Limb (tissue), 2 donors: ENCODE measurements around the gene OLFM1.
"Not testable (repeated sequence)": the region's sequence is repeated elsewhere in the genome, so short reads cannot be mapped to it uniquely, and the experiment has no call there.

Source experiments
- DNase-seq, 2 donors: peaks; one replicate each; pipeline ENCODE4 v3.0.0-alpha.2; 2016; ENCODE audit errors: extremely low spot score in 2 of 2

The OLFM1 gene

GRCh38 chr9:135130207-135130976 lies 42.9 kb downstream of the OLFM1 start:
- DNase-seq = no peak

DNA sequence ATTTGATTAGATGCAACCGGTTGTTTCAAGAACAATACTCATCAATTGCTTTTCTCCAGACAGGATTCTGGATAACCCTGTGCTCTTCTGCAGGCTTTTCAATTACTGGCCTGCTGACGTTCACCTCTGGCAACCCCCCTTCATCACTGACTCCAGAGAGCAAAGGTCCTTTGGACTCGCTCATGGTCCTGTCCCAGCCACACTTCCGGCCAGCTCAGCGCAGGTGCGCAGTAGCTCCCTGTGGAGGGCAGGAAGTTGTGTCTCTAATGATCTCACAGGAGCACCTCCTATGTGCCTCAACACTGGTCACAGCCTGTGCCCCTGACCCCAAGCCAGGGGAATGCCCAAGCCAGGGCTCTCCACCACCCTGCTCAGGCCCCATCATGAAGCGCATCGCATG lies 44.0 kb downstream of the OLFM1 start:
- no peak for DNase-seq

GRCh38 chr9:135132008-135132407 lies 44.5 kb downstream of the OLFM1 start:
- DNase-seq = no peak

- peak in 1 of 2 donors; percentile 77 for DNase-seq
Observed at GRCh38 chr9:135134268-135135022, 47.0 kb downstream of the OLFM1 start.

- DNase-seq = no peak
Observed at GRCh38 chr9:135135171-135135928, 47.9 kb downstream of the OLFM1 start.

GRCh38 chr9:135135929-135136315 lies 48.5 kb downstream of the OLFM1 start:
- no peak for DNase-seq

- no peak for DNase-seq
Observed at GRCh38 chr9:135136481-135136880, 49.0 kb downstream of the OLFM1 start.

- no peak for DNase-seq
Observed at GRCh38 chr9:135136991-135137832, 49.7 kb downstream of the OLFM1 start.

GRCh38 chr9:135138078-135138855 lies 50.8 kb downstream of the OLFM1 start:
- DNase-seq = no peak

- DNase-seq = no peak
Observed at GRCh38 chr9:135139366-135139959, 52.0 kb downstream of the OLFM1 start.

DNA sequence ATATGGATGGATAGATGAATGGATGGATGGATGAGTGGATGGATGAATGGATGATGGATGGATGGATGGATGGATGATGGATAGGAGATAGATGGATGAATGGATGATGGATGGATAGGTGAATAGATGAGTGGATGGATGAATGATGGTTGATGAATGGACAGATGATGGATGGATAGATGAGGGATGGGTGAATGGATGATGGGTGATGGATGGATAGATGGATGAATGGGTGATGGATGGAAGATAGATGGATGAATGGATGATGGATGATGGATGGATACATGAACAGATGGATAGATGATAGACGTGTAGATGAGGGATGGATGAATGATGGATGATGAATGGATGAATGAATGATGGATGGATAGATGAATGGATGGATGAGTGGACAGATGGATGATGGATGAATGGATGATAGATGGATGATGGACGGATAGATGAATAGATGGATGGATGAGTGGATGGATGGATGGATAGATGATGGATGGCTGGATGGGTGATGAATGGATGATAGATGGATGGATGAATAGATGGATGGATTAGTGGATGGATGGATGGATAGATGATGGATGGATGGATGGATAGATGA lies 53.8 kb downstream of the OLFM1 start:
- DNase-seq = no peak

- DNase-seq = no peak
Observed at GRCh38 chr9:135144581-135145170, 57.2 kb downstream of the OLFM1 start.

DNA sequence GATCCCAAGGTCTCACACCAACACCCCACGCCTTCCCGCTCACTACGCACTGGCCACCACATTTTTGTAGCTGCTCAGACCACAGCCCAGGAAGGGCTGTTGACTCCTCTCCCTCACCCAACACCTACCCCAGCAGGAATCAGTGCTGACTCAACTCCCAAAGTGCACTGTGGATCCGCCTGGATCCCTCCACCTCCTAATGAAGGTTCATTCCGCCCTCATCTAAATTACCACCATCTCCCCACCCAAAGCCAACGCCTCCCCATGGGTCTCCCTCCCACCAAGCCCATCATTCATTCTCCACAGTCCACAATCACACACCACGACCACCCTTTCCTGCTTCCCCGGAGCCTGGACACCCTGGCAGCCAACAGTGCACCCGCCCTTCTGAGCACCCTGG lies 57.8 kb downstream of the OLFM1 start:
- no peak for DNase-seq

DNA sequence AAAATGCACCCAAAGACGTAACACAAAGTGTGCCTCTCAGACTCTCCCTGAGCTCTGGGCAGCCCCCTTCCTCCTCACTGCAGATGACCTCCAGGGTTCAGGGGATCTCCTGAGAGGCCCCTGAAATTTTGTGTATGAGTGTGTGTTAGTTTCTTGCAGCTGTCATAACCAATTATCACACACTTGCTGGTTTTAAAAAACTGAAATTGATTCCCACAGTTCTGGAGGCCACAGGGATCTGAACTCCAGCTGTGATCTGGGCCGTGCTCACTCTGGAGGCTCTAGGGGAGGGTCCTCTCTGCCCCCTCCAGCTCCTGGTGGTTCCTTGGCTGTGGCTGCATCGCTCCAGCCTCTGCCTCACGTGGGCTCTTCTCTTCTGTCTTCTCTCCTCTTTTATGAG lies 58.8 kb downstream of the OLFM1 start:
- DNase-seq = no peak

- no peak for DNase-seq
Observed at GRCh38 chr9:135146766-135147473, 59.5 kb downstream of the OLFM1 start.

GRCh38 chr9:135147474-135147805 lies 60.0 kb downstream of the OLFM1 start:
- DNase-seq = no peak

DNA sequence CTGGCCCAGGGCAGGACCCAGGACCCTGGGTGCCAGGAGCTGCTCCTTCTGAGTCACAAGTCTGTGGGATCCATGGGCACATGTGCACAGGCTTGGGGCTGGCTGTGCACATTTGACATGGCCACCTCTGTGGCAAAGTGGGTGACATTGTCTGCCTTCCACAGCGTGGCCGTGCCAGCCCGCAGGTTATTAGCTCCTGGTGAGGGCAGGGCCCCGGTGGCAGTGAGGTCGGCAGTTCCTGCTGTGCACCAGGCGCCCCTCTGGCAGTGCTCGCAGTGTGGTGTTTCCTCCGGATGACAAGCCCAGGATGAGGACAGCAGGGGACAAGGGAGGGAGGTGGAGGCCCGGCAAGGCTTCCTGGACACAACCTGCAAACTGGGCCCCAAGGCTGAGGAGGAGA lies 60.5 kb downstream of the OLFM1 start:
- DNase-seq = no peak

DNA sequence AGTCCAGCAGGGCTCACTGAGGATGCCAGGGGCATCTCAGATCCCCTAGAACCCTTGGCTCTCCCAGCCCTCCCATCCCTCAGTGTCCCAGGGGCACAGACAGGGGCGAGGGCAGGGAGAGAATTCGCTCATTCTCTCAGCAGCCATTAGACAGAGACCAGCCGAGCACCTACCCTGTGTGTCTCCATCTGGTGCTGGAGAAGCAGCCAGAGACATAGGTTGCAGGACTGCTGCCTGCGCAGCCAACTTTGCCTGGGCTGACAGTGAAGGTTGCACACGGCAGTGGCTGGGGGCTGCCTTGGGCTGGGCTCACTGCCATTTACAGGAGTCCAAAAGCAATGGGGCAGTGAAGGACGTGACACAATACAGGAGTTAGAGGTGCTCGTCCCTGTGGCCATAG lies 60.9 kb downstream of the OLFM1 start:
- DNase-seq = no peak

DNA sequence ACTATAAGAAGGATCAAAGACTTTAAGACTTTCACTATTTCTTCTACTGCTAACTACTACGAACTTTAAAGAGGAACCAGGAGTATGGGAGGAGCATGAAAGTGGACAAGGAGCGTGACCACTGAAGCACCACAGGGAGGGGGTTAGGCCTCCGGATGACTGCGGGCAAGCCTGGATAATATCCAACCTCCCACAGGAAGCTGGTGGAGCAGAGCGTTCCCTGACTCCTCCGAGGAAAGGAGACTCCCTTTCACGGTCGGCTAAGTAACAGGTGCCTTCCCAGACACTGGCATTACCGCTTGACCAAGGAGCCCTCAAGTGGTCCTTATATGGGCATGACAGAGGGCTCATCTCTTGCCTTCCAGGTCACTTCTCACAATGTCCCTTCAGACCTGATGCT lies 62.4 kb downstream of the OLFM1 start:
- DNase-seq = not testable (repeated sequence)
